OCI-LY3 (cell line): Measurements from ENCODE around the gene GUCY1A1.

ENCODE experiments used
- EZH2phosphoT487 ChIP-seq: fragments of 200-600 bp; shearing (Covaris generic); IDR thresholded peaks from 2 replicates; pipeline ENCODE4 v1.6.1; 2018; ENCODE audit warnings: antibody characterized with exemption, mixed run types, low read depth
- TF ChIP-seq, protein P1 (sequence below): fragments of 200-600, 300-600 bp; sonication (generic); IDR thresholded peaks from 2 replicates; pipeline ENCODE4 v1.5.1; 2014; ENCODE audit warnings: antibody characterized with exemption, low read length, low read depth

DNA sequence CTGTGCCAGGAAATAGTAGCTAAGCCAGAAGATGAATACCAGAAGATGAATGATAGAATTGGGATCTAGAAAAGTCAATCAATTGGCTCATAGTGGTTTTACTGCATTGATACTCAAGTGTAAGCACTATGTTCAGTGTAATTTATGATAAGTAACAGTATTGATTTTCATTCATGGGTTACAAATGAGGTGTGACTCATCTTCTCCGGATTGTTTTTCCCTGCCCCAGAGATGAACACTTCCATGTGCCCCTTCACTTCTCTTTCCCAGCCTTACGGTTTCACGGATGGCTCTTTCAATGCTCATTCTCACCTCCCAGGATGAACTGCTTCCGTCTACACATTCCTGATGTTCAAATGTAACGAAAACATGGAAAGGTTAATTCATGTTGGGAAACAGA lies 82.4 kb downstream of the GUCY1A1 start:
- TF ChIP-seq, protein P1, sequence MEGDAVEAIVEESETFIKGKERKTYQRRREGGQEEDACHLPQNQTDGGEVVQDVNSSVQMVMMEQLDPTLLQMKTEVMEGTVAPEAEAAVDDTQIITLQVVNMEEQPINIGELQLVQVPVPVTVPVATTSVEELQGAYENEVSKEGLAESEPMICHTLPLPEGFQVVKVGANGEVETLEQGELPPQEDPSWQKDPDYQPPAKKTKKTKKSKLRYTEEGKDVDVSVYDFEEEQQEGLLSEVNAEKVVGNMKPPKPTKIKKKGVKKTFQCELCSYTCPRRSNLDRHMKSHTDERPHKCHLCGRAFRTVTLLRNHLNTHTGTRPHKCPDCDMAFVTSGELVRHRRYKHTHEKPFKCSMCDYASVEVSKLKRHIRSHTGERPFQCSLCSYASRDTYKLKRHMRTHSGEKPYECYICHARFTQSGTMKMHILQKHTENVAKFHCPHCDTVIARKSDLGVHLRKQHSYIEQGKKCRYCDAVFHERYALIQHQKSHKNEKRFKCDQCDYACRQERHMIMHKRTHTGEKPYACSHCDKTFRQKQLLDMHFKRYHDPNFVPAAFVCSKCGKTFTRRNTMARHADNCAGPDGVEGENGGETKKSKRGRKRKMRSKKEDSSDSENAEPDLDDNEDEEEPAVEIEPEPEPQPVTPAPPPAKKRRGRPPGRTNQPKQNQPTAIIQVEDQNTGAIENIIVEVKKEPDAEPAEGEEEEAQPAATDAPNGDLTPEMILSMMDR = no peak
- TF ChIP-seq EZH2phosphoT487 = no peak
